Epidermal melanocyte (primary cell): ENCODE measurements around the gene TMEM243.

Experiments used
- DNase-seq: peaks from one replicate; pipeline ENCODE4 v3.0.0; 2011; ENCODE audit warnings: low spot score; ENCODE audit not compliant: insufficient read length

The TMEM243 gene

GRCh38 chr7:87159538-87159937 lies 60.0 kb downstream of the TMEM243 start:
- DNase-seq = no peak

- no peak for DNase-seq
These were observed 62.8 kb downstream of the TMEM243 start for GRCh38 chr7:87156709-87157108.

- DNase-seq = no peak
These were observed 63.7 kb downstream of the TMEM243 start for GRCh38 chr7:87155788-87156187.

GRCh38 chr7:87154569-87154968 lies 65.0 kb downstream of the TMEM243 start:
- no peak for DNase-seq

- DNase-seq = no peak
These were observed 65.4 kb downstream of the TMEM243 start for GRCh38 chr7:87154166-87154565.

- no peak for DNase-seq
These were observed 66.5 kb downstream of the TMEM243 start for GRCh38 chr7:87152897-87153641.

GRCh38 chr7:87152112-87152896 lies 67.2 kb downstream of the TMEM243 start, which contains the start of gene DMTF1:
Gene DMTF1, plus strand, starts transcription at chr7:87152453. Its CDS starts 12,489 bp downstream, at chr7:87164942.
- peak; percentile 66 for DNase-seq

- peak; percentile 45 for DNase-seq
These were observed 67.8 kb downstream of the TMEM243 start for GRCh38 chr7:87151729-87152111.

- no peak for DNase-seq
These were observed 68.4 kb downstream of the TMEM243 start for GRCh38 chr7:87151002-87151728.

- no peak for DNase-seq
These were observed 71.1 kb downstream of the TMEM243 start for GRCh38 chr7:87148332-87148955.

- DNase-seq = no peak
These were observed 72.0 kb downstream of the TMEM243 start for GRCh38 chr7:87147500-87147899.

GRCh38 chr7:87146740-87147386 lies 72.7 kb downstream of the TMEM243 start:
- no peak for DNase-seq
